Measurements from ENCODE around the gene GREB1L.

The GREB1L gene

DNA sequence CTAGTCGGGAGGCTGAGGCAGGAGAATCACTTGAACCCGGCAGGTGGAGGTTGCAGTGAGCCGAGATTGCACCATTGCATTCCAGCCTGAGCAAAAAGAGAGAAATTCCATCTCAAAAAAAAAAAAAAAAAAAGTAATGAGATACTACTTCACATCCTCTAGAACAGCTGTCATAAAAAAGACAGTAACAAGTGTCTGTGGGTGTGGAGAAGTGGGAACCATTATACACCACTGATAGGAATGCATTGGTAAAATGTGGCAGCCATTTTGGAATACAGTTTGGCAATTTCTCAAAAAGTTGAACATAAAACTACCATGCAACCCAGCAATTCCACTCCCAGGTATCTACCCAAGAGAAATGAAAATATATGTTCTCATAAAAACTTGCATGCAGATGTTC is 166.6 kb downstream of the GREB1L start:
- Mint-ChIP-seq H3K36me3 (ENCODE audit: low read depth) (peaks cover 69% of the 10 kb centered on the region), H3K4me1 (no peaks in the 10 kb centered on the region), H3K27me3 (ENCODE audit: low read depth, poor library complexity) (no peaks in the 10 kb centered on the region), H3K27ac (no peak overlapping the region), H3K4me3 (no peak overlapping the region), H3K9me3 (no peaks in the 10 kb centered on the region)
- DNase-seq = no peak
- TF ChIP-seq, protein P1, sequence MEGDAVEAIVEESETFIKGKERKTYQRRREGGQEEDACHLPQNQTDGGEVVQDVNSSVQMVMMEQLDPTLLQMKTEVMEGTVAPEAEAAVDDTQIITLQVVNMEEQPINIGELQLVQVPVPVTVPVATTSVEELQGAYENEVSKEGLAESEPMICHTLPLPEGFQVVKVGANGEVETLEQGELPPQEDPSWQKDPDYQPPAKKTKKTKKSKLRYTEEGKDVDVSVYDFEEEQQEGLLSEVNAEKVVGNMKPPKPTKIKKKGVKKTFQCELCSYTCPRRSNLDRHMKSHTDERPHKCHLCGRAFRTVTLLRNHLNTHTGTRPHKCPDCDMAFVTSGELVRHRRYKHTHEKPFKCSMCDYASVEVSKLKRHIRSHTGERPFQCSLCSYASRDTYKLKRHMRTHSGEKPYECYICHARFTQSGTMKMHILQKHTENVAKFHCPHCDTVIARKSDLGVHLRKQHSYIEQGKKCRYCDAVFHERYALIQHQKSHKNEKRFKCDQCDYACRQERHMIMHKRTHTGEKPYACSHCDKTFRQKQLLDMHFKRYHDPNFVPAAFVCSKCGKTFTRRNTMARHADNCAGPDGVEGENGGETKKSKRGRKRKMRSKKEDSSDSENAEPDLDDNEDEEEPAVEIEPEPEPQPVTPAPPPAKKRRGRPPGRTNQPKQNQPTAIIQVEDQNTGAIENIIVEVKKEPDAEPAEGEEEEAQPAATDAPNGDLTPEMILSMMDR (IDR thresholded peaks at IDR 0.05) = no peak

DNA sequence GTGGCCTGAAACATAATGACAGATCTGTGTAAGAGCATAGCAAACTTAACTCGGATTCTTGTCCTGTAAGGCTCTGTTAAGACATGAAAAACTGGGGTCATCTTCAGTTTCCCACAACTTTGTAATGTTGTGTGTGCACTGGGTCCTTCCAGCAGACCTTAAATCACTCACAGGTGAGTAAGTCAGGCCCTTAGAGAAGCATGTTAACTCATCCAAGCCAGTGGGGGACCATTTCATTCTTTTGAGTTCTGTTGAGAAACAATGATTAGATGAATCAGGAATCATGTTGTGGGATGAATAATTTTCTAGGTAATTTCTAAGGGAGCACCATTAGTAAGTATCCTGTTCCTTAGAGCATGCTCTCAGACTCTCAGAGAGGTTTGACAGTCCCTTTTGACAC is 191.4 kb downstream of the GREB1L start:
- no peak for DNase-seq
- peaks cover 56% of the 10 kb centered on the region for H3K36me3 Mint-ChIP-seq (ENCODE audit: low read depth)
- peak overlapping the region; percentile 64 for H3K27ac Mint-ChIP-seq
- no peak overlapping the region for H3K4me3 Mint-ChIP-seq
- H3K27me3 Mint-ChIP-seq (ENCODE audit: low read depth, poor library complexity) = no peaks in the 10 kb centered on the region
- no peaks in the 10 kb centered on the region for H3K4me1 Mint-ChIP-seq
- TF ChIP-seq, protein P1 (IDR thresholded peaks at IDR 0.05) = no peak
- peaks cover 6% of the 10 kb centered on the region for H3K9me3 Mint-ChIP-seq

DNA sequence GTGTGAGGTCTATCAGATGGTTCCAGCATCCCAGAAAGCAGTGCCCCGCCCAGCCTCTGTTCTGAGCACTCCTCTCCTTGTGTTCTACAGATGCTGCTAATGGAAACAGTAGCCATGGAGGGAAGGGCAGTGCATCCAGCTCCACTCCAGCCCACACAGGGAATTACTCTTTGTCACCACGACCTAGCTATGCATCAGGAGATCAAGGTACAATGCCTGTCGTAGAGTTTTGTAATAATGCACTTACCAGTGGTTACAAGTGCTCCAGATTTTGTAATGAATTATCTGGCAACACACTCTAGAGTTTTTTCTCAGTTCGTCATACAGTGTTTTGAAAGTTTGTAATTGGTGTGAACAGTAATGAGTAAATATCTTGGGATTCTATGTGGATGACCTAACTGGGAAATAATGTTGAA is 197.4 kb downstream of the GREB1L start:
- Mint-ChIP-seq H3K4me3 (no peak overlapping the region), H3K36me3 (ENCODE audit: low read depth) (peaks cover 85% of the 10 kb centered on the region), H3K27me3 (ENCODE audit: low read depth, poor library complexity) (no peaks in the 10 kb centered on the region), H3K27ac (peak overlapping the region; percentile 34), H3K4me1 (no peaks in the 10 kb centered on the region), H3K9me3 (no peaks in the 10 kb centered on the region)
- no peak for DNase-seq
- TF ChIP-seq, protein P1 (IDR thresholded peaks at IDR 0.05) = no peak

DNA sequence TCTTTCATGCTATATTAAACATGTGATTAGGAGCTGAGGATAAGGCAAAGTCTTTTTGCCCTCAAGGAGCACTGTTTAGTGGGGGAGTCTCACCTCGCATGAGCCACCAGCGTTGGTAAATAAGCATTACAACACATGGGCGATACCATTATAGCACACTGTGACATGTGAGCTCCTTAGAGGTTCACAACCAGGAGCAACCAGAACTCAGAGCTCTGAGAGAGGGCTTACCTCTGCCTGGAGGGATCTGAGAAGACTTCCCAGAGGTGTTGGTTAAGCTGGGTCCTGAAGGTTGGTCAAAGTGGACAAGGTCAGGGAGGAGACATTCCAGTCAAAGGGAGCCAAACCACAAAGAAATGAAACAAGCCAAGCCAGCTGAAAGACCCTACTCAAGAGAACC is 199.6 kb downstream of the GREB1L start:
- Mint-ChIP-seq H3K27ac (peak overlapping the region; percentile 60), H3K4me1 (no peaks in the 10 kb centered on the region), H3K9me3 (no peaks in the 10 kb centered on the region), H3K27me3 (ENCODE audit: low read depth, poor library complexity) (no peaks in the 10 kb centered on the region), H3K36me3 (ENCODE audit: low read depth) (peaks cover 75% of the 10 kb centered on the region), H3K4me3 (no peak overlapping the region)
- DNase-seq = no peak
- TF ChIP-seq, protein P1 (IDR thresholded peaks at IDR 0.05) = no peak

DNA sequence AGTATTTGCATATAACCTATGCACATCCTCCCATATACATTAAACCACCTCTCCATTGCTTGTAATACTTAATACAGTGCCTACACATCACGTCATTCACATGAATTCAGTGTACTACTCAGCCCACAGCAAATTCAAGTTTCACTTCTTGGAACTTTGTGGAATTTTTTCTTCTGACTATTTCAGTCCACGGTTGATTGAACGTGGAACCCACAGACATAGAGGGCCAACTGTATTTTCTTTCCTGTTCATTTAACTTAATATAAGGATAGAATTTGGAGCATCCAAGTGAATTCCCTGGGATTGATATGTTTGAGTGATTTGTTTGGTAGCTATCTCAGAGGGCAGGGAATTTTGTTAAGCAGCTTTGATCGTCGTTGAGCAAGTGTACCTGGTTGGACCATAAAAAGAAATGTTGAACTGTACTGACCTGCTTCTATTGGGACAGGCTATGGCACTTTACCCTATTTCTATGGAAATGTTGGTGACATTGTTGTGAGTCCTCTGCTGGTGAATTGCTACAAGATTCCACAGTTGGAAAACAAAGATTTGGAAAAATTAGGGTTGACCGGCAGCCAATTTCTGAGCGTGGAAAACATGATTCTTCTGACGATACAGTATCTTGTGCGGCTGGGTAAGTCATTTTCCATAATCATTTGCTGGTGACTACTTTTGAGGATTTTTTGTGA is 201.9 kb downstream of the GREB1L start:
- H3K4me3 Mint-ChIP-seq = no peak overlapping the region
- TF ChIP-seq, protein P1 (IDR thresholded peaks at IDR 0.05) = no peak
- H3K27me3 Mint-ChIP-seq (ENCODE audit: low read depth, poor library complexity) = no peaks in the 10 kb centered on the region
- peaks cover 64% of the 10 kb centered on the region for H3K36me3 Mint-ChIP-seq (ENCODE audit: low read depth)
- H3K9me3 Mint-ChIP-seq = no peaks in the 10 kb centered on the region
- peaks cover 6% of the 10 kb centered on the region for H3K4me1 Mint-ChIP-seq
- peak overlapping the region; percentile 48 for H3K27ac Mint-ChIP-seq
- DNase-seq = no peak
